Panc1 (cell line): ENCODE data around the gene HBEGF. TPM values are rescaled to one million over a fixed set of nuclear protein-coding genes. Genes with fewer than 3 reads are reported as not detected.

ENCODE experiments used
- ATAC-seq: fragments of 200-7000 bp; cut with Tn5 transposase; 2 replicates; pipeline ENCODE4 v1.9.1; 2020; ENCODE audit warnings: mild to moderate bottlenecking, moderate library complexity
- BruUV-seq: library from RNA; stranded (reverse); fragments of 400-500 nt; replicated peaks from 2 replicates; lab custom pipeline; 2021; lab: Mats Ljungman, UMichigan
- CTCF ChIA-PET: fragments of 300-600 bp; sonication (Branson Sonifier 250); formaldehyde crosslinking; loops from one replicate; lab custom pipeline; 2022; ENCODE audit warnings: antibody characterized with exemption; lab: Charles Lee
- POLR2A ChIA-PET: fragments of 300-600 bp; sonication (Branson Sonifier 250); formaldehyde crosslinking; loops from one replicate; lab custom pipeline; 2022; ENCODE audit warnings: antibody characterized with exemption; lab: Charles Lee
- DNase-seq: peaks from one replicate; pipeline ENCODE4 v3.0.0-alpha.2; 2010; ENCODE audit warnings: low read depth, low spot score
- H3K27ac ChIP-seq: 2 replicates; pipeline ENCODE4 v1.5.1; 2011; ENCODE audit warnings: mild to moderate bottlenecking, low read length, inconsistent platforms
- H3K27me3 ChIP-seq: fragments of 200-500 bp; sonication (Bioruptor generic); 2 replicates; pipeline ENCODE4 v1.6.0; 2014; ENCODE audit warnings: low read length, inconsistent platforms; ENCODE audit not compliant: control insufficient read depth, insufficient read depth
- H3K36me3 ChIP-seq: fragments of 200-500 bp; sonication (Bioruptor generic); 2 replicates; pipeline ENCODE4 v1.5.1; 2014; ENCODE audit warnings: inconsistent platforms, mild to moderate bottlenecking, low read length, moderate library complexity; ENCODE audit not compliant: control insufficient read depth, insufficient read depth
- H3K4me1 ChIP-seq: 2 replicates; pipeline ENCODE4 v1.5.1; 2011; ENCODE audit warnings: inconsistent platforms, mild to moderate bottlenecking, low read length, moderate library complexity; ENCODE audit not compliant: control insufficient read depth, insufficient read depth
- H3K4me3 ChIP-seq, 2 experiments: 2 replicates each; pipeline ENCODE4 v1.5.1; 2011 to 2012; ENCODE audit warnings: low read depth in 2 of 2, low read length in 2 of 2, mild to moderate bottlenecking in 2 of 2, inconsistent platforms in 1 of 2, moderate library complexity in 1 of 2
- H3K9me3 ChIP-seq: fragments of 200-500 bp; sonication (Bioruptor generic); 2 replicates; pipeline ENCODE4 v1.5.1; 2014; ENCODE audit warnings: low read depth, mild to moderate bottlenecking, inconsistent platforms, low read length, moderate library complexity; ENCODE audit not compliant: control insufficient read depth, insufficient read depth
- POLR2AphosphoS5 ChIP-seq: IDR thresholded peaks from 2 replicates; pipeline ENCODE4 v1.6.1; 2012; ENCODE audit warnings: mild to moderate bottlenecking, low read depth, low read length, moderate library complexity
- SIN3A ChIP-seq: IDR thresholded peaks from 2 replicates; pipeline ENCODE4 v1.6.1; 2012; ENCODE audit warnings: low read depth, mild to moderate bottlenecking, low read length, moderate library complexity, borderline replicate concordance; ENCODE audit not compliant: insufficient read depth
- TCF7L2 ChIP-seq: IDR thresholded peaks from 2 replicates; pipeline ENCODE4 v1.6.1; 2011; ENCODE audit warnings: mild to moderate bottlenecking, low read depth, low read length, inconsistent platforms
- in situ Hi-C: cut with HindIII; loops from 2 replicates; pipeline ENCODE4 v1.10.0; 2016; ENCODE audit warnings: low sequenced_read_pairs, low pct_unique_long_range_greater_than_20kb
- intact Hi-C: fragments of 100-400 bp; cut with micrococcal nuclease; formaldehyde crosslinking; loops from one replicate; pipeline ENCODE4 v1.10.0; 2022; ENCODE audit not compliant: unreplicated experiment
- total RNA-seq: library from RNA; stranded (reverse); gene quantifications from one replicate; pipeline ENCODE4 v1.2.1, GENCODE V29; 2021; ENCODE audit not compliant: unreplicated experiment
- TF ChIP-seq, protein P1 (sequence below): fragments of 450-650 bp; IDR thresholded peaks from 2 replicates; pipeline ENCODE4 v1.5.1; 2017; ENCODE audit warnings: mild to moderate bottlenecking
- TF ChIP-seq, protein P2 (sequence below), 2 experiments: IDR thresholded peaks; 2 replicates each; pipeline ENCODE4 v1.6.1; 2011 to 2012; ENCODE audit warnings: low read depth in 2 of 2, control low read depth in 1 of 2, low read length in 1 of 2, mild to moderate bottlenecking in 1 of 2, moderate library complexity in 1 of 2; ENCODE audit not compliant: insufficient read depth in 1 of 2

The HBEGF gene
- total RNA-seq, 1 experiment from 2014 or later = 5.0 TPM

DNA sequence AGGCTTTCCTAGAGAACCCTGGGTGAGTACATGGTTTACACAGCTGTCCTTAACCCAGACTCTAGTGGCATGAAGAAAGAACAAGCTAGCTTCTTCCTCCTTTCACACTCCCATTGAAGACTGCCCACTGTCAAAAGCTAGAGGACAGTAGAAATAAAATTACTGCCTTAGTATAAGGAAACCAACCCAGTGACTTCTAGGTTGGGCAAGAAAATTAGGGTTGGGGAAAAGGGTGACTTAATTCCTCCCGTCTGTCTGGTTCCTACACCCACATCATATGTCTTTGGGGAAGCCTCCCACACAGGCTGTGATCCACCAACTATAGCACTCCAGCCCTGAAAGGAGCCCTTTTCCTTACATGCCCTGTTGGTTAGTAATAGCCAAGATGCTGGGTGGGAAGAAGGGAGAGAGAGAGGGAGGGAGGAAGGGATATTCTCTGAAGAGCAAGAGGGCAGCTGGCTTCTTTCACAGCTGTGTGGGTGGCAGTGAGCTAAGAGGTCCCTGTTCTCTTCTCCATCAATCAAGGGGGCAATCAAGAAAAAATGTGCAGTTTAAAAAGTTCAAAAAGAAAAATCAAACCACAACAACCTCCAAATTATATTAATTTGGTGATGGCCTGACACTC, 21.7 kb downstream of the HBEGF start:
- no peak for ATAC-seq
- no TSS peak for BruUV-seq
- peaks cover 16% of the 10 kb centered on the region for H3K4me1 ChIP-seq
- in situ Hi-C loops = no loop called here
- no peaks in the 10 kb centered on the region for H3K36me3 ChIP-seq
- ChIA-PET POLR2A (interaction anchor here (0.5 to 0.6 kb wide), 2 partner anchors 74 to 1781 kb away, joined by 3 read pairs; no protein-coding TSS in a partner anchor), CTCF (no interaction called here)
- no peak overlapping the region for H3K4me3 ChIP-seq
- DNase-seq = no peak
- peak overlapping the region; percentile 7; the same call in 1 of the 2 replicates for H3K27ac ChIP-seq
- H3K9me3 ChIP-seq = no peaks in the 10 kb centered on the region
- no peaks in the 10 kb centered on the region for H3K27me3 ChIP-seq
- intact Hi-C loops = no loop called here
- TF ChIP-seq, protein P1, sequence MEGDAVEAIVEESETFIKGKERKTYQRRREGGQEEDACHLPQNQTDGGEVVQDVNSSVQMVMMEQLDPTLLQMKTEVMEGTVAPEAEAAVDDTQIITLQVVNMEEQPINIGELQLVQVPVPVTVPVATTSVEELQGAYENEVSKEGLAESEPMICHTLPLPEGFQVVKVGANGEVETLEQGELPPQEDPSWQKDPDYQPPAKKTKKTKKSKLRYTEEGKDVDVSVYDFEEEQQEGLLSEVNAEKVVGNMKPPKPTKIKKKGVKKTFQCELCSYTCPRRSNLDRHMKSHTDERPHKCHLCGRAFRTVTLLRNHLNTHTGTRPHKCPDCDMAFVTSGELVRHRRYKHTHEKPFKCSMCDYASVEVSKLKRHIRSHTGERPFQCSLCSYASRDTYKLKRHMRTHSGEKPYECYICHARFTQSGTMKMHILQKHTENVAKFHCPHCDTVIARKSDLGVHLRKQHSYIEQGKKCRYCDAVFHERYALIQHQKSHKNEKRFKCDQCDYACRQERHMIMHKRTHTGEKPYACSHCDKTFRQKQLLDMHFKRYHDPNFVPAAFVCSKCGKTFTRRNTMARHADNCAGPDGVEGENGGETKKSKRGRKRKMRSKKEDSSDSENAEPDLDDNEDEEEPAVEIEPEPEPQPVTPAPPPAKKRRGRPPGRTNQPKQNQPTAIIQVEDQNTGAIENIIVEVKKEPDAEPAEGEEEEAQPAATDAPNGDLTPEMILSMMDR = no peak
- no peak for TF ChIP-seq TCF7L2
- TF ChIP-seq, protein P2, sequence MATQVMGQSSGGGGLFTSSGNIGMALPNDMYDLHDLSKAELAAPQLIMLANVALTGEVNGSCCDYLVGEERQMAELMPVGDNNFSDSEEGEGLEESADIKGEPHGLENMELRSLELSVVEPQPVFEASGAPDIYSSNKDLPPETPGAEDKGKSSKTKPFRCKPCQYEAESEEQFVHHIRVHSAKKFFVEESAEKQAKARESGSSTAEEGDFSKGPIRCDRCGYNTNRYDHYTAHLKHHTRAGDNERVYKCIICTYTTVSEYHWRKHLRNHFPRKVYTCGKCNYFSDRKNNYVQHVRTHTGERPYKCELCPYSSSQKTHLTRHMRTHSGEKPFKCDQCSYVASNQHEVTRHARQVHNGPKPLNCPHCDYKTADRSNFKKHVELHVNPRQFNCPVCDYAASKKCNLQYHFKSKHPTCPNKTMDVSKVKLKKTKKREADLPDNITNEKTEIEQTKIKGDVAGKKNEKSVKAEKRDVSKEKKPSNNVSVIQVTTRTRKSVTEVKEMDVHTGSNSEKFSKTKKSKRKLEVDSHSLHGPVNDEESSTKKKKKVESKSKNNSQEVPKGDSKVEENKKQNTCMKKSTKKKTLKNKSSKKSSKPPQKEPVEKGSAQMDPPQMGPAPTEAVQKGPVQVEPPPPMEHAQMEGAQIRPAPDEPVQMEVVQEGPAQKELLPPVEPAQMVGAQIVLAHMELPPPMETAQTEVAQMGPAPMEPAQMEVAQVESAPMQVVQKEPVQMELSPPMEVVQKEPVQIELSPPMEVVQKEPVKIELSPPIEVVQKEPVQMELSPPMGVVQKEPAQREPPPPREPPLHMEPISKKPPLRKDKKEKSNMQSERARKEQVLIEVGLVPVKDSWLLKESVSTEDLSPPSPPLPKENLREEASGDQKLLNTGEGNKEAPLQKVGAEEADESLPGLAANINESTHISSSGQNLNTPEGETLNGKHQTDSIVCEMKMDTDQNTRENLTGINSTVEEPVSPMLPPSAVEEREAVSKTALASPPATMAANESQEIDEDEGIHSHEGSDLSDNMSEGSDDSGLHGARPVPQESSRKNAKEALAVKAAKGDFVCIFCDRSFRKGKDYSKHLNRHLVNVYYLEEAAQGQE (IDR thresholded peaks at IDR 0.05; ENCODE audit: insufficient read depth in 1 of 2, low read depth in 2 of 2, low read length in 1 of 2) = no peak
- no peak for TF ChIP-seq SIN3A
- TF ChIP-seq POLR2AphosphoS5 = no peak

DNA sequence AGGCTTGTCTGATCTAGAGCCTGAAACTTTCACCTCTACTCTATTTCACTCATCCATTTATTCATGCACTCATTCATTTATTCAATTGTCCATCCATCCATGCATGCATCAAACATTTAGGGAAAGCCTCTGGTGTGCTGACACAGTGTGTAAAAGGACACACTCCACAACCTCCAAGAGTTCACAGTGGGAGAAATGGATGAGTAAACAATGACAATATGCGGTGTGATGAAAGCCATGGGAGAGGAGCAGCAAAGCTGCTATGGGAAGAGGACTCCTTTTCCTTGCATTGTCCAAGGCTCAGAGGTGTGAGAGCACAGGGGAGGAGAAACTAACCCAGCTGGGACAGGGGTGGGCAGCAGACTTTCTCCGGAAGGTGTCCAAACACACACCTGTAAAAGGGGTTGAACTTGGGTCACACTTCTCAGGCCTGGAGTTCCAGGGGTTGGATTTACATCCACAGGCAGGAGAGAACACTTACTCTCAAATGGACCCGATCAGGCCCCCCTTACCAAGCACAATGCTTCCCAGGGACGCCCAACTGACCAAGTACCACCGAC, 22.3 kb downstream of the HBEGF start:
- Histone ChIP-seq H3K4me3 (no peak overlapping the region), H3K4me1 (peaks cover 16% of the 10 kb centered on the region), H3K36me3 (no peaks in the 10 kb centered on the region), H3K27ac (peak overlapping the region; percentile 44), H3K9me3 (no peaks in the 10 kb centered on the region), H3K27me3 (no peaks in the 10 kb centered on the region)
- no TSS peak for BruUV-seq
- DNase-seq (no peak), ATAC-seq (no peak)
- no peak for TF ChIP-seq POLR2AphosphoS5
- POLR2A ChIA-PET = interaction anchor here (0.5 kb wide), 1 partner anchor 74 kb away, joined by 3 read pairs; no protein-coding TSS in a partner anchor
- in situ Hi-C loops (no loop called here), intact Hi-C loops (no loop called here)
- CTCF ChIA-PET = no interaction called here
